Astrocyte (in vitro differentiated cells and primary cell): ENCODE measurements around the gene THADA.

ENCODE experiments used
- CTCF ChIP-seq: IDR thresholded peaks from 2 replicates; pipeline ENCODE4 v1.5.1; 2011; ENCODE audit warnings: low read depth, mild to moderate bottlenecking, inconsistent platforms, low read length, moderate library complexity; ENCODE audit not compliant: insufficient read depth
- EZH2 ChIP-seq: IDR thresholded peaks from 2 replicates; pipeline ENCODE4 v1.6.1; 2012; ENCODE audit warnings: mild to moderate bottlenecking, low read length, inconsistent platforms; ENCODE audit not compliant: insufficient read depth

- no peak for TF ChIP-seq CTCF
- TF ChIP-seq EZH2 = no peak
These were observed 393.5 kb downstream of the THADA start for GRCh38 chr2:43202289-43202688.
